Lower lobe of right lung (tissue), 2 donors: Measurements from ENCODE around the gene CAMK2D. TPM values are rescaled to one million over a fixed set of nuclear protein-coding genes. Genes with fewer than 3 reads are reported as not detected.

ENCODE experiments used
- ATAC-seq, 2 donors: fragments of 200-7000 bp; cut with Tn5 transposase; one replicate each; pipeline ENCODE4 v1.9.1; 2020 to 2022; ENCODE audit warnings: mild to moderate bottlenecking in 2 of 2, moderate library complexity in 2 of 2
- DNase-seq: peaks from one replicate; pipeline ENCODE4 v3.0.0-alpha.2; 2020
- H3K27ac ChIP-seq: fragments of 200-600 bp; one replicate; pipeline ENCODE4 v1.8.0; 2022
- H3K27me3 ChIP-seq: fragments of 200-600 bp; one replicate; pipeline ENCODE4 v1.8.0; 2022; ENCODE audit warnings: low read depth
- H3K36me3 ChIP-seq: fragments of 200-600 bp; one replicate; pipeline ENCODE4 v1.8.0; 2022; ENCODE audit warnings: mild to moderate bottlenecking
- H3K4me1 ChIP-seq: fragments of 200-600 bp; one replicate; pipeline ENCODE4 v1.8.0; 2022
- H3K4me3 ChIP-seq: fragments of 200-600 bp; one replicate; pipeline ENCODE4 v1.8.0; 2022; ENCODE audit warnings: mild to moderate bottlenecking
- H3K9me3 ChIP-seq: fragments of 200-600 bp; one replicate; pipeline ENCODE4 v1.8.0; 2022
- CTCF ChIP-seq: fragments of 200-600 bp; IDR thresholded peaks from one replicate; pipeline ENCODE4 v1.8.0; 2022; ENCODE audit warnings: antibody characterized with exemption, mild to moderate bottlenecking
- intact Hi-C: fragments of 100-400 bp; cut with DNase I; formaldehyde crosslinking; loops from one replicate; pipeline ENCODE4 v1.11.0; 2022
- total RNA-seq: library from RNA; stranded (reverse); fragmentation: NEBNext Ultra II Directional; extraction: Animal tissue kit (Norgen Biotek cat#: 25700); gene quantifications from one replicate; pipeline ENCODE4 v1.2.1, GENCODE V29; 2021
- donor health status: DM: no; HTN: yes; CAD: no; lungs with severe emphysema.

CAMK2D gene
- total RNA-seq, 1 donor from 2014 or later: 40.7 TPM

DNA sequence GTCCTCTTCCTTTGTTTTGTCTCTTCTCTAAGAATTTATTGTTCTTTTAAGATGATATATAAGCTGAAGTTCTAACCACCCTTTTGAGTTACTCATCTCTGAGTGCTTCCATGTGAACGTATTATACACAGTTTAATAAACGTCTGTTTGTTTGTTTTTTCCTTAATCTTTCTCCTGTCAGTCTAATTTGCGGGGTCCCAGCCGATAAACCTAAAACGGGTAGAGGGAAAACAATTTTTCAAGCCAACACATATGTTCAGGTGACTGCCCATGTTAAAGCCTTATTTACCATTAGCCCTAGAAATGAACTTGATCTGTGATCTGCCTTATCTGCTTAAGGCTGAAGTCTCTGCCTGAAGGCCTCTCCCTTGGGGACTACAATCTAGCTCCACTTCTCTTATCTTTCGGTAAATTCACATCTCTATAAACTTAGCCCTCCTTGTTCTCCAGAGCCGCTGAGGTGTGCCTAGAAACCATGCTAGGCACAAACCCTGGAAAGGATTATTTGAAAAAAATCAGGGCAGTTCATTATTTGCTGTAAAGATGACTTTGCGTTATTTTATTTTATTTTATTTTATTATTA, 158.8 kb downstream of the CAMK2D start:
- H3K4me1 ChIP-seq: no peaks in the 10 kb centered on the region
- intact Hi-C loops: no loop called here
- no peak overlapping the region for H3K27ac ChIP-seq
- TF ChIP-seq CTCF: no peak
- no peaks in the 10 kb centered on the region for H3K27me3 ChIP-seq
- H3K9me3 ChIP-seq: no peaks in the 10 kb centered on the region
- ATAC-seq (no peak), DNase-seq (no peak)
- no peaks in the 10 kb centered on the region for H3K36me3 ChIP-seq
- H3K4me3 ChIP-seq: no peak overlapping the region

- Histone ChIP-seq H3K9me3 (no peaks in the 10 kb centered on the region), H3K27me3 (no peaks in the 10 kb centered on the region), H3K36me3 (no peaks in the 10 kb centered on the region), H3K27ac (no peak overlapping the region), H3K4me3 (no peak overlapping the region), H3K4me1 (no peaks in the 10 kb centered on the region)
- DNase-seq (no peak), ATAC-seq (no peak)
- intact Hi-C loops: no loop called here
- no peak for TF ChIP-seq CTCF
Measured at GRCh38 chr4:113601636-113602035, 159.9 kb downstream of the CAMK2D start.

- intact Hi-C loops: no loop called here
Measured at GRCh38 chr4:113596396-113596795, 165.1 kb downstream of the CAMK2D start.

DNA sequence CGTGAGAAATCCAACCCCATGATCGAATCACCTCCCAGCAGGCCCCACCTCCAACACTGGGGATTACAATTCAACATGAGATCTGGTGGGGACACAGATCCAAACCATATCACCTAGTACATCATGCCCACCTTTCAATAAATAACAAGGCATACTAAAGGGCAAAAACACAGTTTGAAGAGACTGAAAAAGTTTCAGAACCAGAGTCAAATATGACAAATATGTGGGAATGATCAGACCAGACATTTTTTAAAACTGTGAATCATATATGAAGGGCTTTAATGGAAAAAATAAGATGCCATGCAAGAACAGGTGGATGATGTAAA, 167.3 kb downstream of the CAMK2D start:
- Histone ChIP-seq H3K27me3 (no peaks in the 10 kb centered on the region), H3K36me3 (no peaks in the 10 kb centered on the region), H3K27ac (no peak overlapping the region), H3K4me3 (no peak overlapping the region), H3K4me1 (no peaks in the 10 kb centered on the region), H3K9me3 (no peaks in the 10 kb centered on the region)
- intact Hi-C loops: no loop called here
- TF ChIP-seq CTCF: no peak
- ATAC-seq (no peak), DNase-seq (no peak)

More at GRCh38 chr4:113596396-113596795, 165.1 kb downstream of the CAMK2D start:
- Histone ChIP-seq H3K27ac (no peak overlapping the region), H3K4me3 (no peak overlapping the region), H3K9me3 (no peaks in the 10 kb centered on the region), H3K4me1 (no peaks in the 10 kb centered on the region), H3K27me3 (no peaks in the 10 kb centered on the region), H3K36me3 (no peaks in the 10 kb centered on the region)
- no peak for DNase-seq
- TF ChIP-seq CTCF: no peak
- no peak for ATAC-seq

DNA sequence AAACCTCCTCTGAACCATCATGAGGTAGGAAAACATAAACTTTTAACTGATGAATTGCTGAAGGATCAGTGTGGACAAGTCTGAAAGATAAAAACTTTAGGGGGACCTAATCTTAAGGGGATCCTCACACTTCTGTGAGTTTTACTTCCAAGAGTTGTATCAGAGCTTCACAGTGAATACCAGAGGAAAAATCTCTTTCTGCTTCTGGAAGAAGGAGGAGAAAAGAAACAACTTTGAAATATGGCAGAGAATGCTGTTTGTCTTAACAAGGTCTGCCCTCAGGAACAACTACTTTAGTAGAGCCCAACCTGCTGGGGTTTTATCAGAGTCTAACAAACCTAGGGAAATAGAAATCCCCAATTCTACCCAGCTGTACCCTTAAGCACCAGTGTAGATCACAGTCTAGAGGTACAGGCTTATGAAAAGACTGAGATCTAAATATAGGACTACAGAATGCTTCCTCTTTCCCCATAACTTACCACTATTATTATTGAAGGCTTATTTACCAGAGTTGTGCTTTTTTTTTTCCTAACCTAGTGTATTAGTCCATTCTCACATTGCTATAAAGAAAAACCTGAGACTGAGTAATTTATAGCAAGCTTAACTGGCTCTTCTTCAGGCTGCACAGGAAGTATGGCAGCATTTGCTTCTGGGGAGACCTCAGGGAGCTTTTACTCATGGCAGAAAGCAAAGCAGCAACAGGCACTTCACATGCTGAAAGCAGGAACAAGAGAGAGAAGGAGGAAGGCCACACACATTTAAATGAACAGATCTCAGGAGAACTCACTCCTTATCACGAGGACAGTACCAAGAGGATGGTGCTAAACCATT, 167.9 kb downstream of the CAMK2D start:
- intact Hi-C loops: no loop called here
- no peaks in the 10 kb centered on the region for H3K36me3 ChIP-seq
- DNase-seq (no peak), ATAC-seq (no peak)
- H3K27me3 ChIP-seq: no peaks in the 10 kb centered on the region
- no peak for TF ChIP-seq CTCF
- H3K27ac ChIP-seq: no peak overlapping the region
- H3K9me3 ChIP-seq: no peaks in the 10 kb centered on the region
- no peak overlapping the region for H3K4me3 ChIP-seq
- H3K4me1 ChIP-seq: no peaks in the 10 kb centered on the region
